GM19455 (cell line): Measurements from ENCODE around the gene MRRF.

Source experiments
- ATAC-seq: cut with Tn5 transposase; IDR thresholded peaks from one replicate; pipeline ENCODE4 v1.9.1; 2021; ENCODE audit not compliant: unreplicated experiment

The MRRF gene

DNA sequence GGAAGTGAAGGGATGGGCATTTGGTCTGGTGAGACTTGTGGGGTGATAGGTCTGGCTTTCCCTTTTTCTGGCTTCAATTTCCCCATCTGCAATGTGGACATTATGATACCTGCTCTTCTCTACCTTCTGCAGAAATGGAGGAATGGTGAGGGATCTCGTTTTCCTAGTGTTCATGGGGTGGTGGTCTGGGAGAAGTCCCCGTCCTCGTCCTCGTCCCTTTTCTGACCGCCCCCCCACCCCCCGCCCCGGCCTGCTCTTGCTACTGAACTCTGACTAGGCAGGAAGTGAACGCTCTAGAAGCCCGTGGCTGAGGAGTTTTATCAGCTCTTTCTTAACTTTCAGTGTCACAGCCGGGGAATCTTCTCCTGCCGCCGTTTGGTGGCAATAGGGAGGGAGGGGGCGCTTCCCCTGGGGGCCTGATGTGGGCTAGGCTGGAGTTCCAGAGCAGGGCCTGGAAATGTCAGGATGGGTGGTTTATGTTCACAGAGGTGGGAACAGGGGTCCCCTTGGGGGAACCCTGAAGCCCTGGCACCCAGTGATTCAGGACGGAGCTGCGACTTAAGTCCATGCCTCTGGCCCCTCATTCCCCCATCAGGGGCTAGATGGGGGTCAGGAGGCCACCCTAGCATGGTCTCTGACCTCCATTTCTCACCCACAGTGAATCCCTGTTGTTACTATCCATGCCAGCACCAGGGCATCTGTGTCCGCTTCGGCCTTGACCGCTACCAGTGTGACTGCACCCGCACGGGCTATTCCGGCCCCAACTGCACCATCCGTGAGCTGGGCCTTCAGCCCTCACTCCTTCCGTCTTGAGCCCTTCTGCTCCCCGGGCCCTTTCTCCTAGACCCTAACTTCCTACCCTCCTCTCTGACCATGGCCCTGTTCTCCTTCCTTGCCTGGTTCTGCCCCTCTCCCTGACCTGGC is 112.8 kb downstream of the MRRF start:
- no peak for ATAC-seq

DNA sequence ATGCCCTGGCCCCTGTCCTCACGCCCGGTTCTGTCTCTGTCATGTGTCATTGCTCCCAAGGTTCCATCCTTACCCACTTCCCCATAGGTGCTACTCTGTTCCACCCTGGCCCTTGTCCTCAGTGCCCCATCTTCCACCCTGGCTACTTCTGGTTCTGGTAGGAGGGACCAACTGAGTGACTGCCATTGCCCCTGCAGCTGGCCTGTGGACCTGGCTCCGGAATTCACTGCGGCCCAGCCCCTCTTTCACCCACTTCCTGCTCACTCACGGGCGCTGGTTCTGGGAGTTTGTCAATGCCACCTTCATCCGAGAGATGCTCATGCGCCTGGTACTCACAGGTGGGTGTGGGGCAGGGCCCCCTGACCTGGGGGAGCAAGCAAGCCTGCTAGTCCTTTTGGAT is 113.6 kb downstream of the MRRF start:
- ATAC-seq, result no peak

DNA sequence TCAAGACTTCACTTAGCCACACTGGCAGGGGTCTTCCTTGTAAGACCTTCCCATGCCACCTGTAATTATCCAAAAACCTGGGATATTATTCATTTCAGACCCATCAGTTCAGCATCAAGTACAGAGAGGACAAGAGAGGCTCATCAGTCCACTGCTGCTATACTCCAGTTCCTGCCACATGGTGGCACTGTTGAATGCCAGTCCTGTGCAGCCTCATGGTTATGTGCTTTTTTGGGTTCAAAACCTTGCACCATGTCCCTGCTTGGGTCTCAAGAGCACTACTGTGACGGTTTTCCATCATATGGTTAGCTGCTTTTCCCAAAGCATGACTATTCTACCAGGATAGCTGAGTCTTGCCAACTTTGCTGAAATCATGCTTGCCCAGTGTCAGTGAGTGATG is 114.7 kb downstream of the MRRF start:
- ATAC-seq, result no peak

DNA sequence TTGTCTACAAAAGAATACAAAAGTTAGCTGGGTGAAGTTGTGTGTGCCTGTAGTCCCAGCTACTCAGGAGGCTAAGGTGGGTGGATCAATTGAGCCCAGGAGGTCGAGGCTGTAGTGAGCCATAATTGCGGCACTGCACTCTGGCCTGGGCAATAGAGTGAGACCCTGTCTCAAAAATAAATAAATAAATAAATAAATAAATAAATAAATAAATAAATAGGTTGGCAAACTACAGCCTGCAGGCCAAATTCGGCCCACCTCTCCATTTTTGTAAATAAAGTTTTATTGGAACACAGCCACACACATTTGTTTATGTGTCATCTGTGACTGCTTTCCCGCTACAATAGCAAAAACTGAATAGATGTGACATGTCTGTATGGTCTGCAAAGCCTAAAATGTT is 115.6 kb downstream of the MRRF start:
- no peak for ATAC-seq
